C4-2B (cell line): ENCODE data around the gene GJD2.

Source experiments
- ZFX ChIP-seq: fragments of 450-650 bp; IDR thresholded peaks from 2 replicates; pipeline ENCODE4 v1.6.1; 2017
- TF ChIP-seq, protein P1 (sequence below): fragments of 450-650 bp; conservative IDR thresholded peaks from 2 replicates; pipeline ENCODE4 v1.5.1; 2017; ENCODE audit warnings: mild to moderate bottlenecking

DNA sequence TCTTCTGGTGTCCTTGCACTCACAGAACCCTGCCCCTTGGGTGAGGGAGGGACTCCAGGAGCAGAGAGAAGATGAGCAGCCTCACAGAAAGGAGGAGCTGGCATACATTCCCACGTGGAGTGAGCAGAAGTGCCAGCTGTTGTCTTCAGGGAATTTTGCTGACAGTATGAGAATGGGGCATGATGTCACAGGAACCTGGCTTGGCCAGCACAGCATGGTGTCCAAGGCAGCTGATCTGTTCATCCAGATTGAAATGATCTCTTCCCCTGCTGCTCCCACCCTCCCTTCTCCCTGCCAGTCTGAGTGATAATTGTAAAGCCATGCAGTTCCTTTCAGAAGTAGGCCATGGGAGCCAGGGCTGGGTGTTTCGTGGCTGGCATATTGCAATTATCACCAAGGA, 53.3 kb downstream of the GJD2 start:
- TF ChIP-seq, protein P1, sequence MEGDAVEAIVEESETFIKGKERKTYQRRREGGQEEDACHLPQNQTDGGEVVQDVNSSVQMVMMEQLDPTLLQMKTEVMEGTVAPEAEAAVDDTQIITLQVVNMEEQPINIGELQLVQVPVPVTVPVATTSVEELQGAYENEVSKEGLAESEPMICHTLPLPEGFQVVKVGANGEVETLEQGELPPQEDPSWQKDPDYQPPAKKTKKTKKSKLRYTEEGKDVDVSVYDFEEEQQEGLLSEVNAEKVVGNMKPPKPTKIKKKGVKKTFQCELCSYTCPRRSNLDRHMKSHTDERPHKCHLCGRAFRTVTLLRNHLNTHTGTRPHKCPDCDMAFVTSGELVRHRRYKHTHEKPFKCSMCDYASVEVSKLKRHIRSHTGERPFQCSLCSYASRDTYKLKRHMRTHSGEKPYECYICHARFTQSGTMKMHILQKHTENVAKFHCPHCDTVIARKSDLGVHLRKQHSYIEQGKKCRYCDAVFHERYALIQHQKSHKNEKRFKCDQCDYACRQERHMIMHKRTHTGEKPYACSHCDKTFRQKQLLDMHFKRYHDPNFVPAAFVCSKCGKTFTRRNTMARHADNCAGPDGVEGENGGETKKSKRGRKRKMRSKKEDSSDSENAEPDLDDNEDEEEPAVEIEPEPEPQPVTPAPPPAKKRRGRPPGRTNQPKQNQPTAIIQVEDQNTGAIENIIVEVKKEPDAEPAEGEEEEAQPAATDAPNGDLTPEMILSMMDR: no peak
- TF ChIP-seq ZFX: no peak
